Stimulated activated effector memory CD8-positive, alpha-beta T cell treated with anti-CD3 and anti-CD28 coated beads, Interleukin-12 subunit alpha, Interleukin-12 subunit beta, amount 100 ng/mL, for 72 hours (primary cell): ENCODE data around the gene PXDN.

Experiments
- ATAC-seq: fragments of 150-1000 bp; cut with Tn5 transposase; 2 replicates; pipeline ENCODE4 v1.10.0; 2021
- DNase-seq, 2 donors: peaks; one replicate each; pipeline ENCODE4 v3.0.0; 2021 to 2022; ENCODE audit warnings: low spot score in 2 of 2
- H3K27ac Mint-ChIP-seq: one replicate; pipeline ENCODE4 v1.8.0; 2022; ENCODE audit warnings: mild to moderate bottlenecking, mixed read lengths
- H3K36me3 Mint-ChIP-seq: one replicate; pipeline ENCODE4 v1.8.0; 2022; ENCODE audit warnings: mild to moderate bottlenecking, mixed read lengths
- H3K4me1 Mint-ChIP-seq: one replicate; pipeline ENCODE4 v1.8.0; 2022; ENCODE audit warnings: mixed read lengths
- H3K4me3 Mint-ChIP-seq: one replicate; pipeline ENCODE4 v1.8.0; 2022; ENCODE audit warnings: mild to moderate bottlenecking, mixed read lengths
- H3K9me3 Mint-ChIP-seq: one replicate; pipeline ENCODE4 v1.8.0; 2022; ENCODE audit warnings: mixed read lengths

Gene PXDN

DNA sequence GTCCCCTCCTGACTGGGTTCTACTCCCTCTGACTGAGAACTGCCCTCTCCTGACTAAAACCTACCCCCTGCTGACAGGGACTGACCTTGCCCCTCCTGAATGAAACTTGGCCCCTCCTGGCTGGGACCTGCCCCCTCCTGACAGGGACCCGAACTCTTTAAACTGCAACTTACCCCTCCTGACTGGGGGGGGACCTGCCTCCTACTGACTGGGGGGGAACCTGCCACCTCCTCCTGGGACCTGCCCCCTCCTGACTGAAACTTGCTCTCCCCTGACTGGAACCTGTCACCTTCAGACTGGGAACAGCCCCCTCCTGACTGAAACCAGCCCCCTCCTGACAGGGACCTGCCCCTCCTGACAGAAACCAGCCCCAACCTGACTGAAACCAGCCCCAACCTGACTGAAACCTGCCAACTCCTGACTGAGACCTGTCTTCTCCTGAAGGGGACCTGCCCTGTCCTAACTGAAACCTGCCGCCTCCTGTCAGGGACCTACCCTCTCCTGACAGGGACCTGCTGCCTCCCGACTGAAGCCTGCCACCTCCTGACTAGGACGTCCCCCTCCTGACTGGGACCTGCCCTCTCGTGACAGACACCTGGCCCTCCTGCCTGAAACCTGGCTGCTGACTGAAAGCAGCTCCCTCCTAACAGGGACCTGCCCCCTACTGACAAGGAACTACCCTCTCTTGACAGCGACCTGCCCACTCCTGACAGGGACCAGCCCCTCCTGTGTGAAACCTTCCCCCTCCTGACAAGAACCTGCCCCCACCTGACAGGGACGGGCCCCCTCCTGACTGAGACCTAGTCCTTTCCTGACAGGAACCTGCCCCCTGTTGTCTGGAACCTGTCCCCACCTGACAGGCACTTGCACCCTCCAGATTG is 87.1 kb downstream of the PXDN start:
- DNase-seq (no peak), ATAC-seq (peak; percentile 29)
- H3K36me3 Mint-ChIP-seq = no peaks in the 10 kb centered on the region
- H3K27ac Mint-ChIP-seq = no peak overlapping the region
- no peaks in the 10 kb centered on the region for H3K4me1 Mint-ChIP-seq
- no peaks in the 10 kb centered on the region for H3K9me3 Mint-ChIP-seq
- H3K4me3 Mint-ChIP-seq = no peak overlapping the region

DNA sequence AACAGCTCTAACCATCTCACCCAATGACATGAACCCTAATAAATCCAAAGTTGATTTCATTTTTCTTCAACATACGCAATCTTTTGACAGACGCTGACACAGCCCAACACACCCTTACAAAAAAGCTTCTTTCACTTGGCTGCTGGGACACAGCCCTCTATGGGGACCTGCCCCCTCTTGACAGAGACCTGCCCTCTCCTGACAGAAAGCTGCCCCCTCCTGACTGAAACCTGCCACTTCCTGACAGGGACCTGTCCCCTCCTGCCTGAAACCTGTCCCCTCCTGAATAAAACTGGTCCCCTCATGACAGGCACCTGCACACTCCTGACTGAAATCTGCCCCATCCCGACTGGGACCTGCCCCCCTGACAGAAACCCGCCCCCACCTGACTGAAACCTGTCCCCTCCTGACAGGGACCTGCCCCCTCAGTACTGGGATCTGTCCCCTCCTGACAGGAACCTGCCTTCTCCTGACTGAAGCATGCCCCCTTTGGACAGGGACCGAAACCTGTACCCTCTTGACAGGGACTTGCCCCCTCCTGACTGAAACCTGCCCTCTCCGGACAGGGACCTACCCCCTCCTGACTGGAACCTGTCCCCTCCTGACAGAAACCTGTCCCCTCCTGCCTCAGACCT is 87.9 kb downstream of the PXDN start:
- Mint-ChIP-seq H3K4me3 (no peak overlapping the region), H3K9me3 (no peaks in the 10 kb centered on the region), H3K4me1 (no peaks in the 10 kb centered on the region), H3K27ac (no peak overlapping the region), H3K36me3 (no peaks in the 10 kb centered on the region)
- no peak for DNase-seq
- no peak for ATAC-seq

DNA sequence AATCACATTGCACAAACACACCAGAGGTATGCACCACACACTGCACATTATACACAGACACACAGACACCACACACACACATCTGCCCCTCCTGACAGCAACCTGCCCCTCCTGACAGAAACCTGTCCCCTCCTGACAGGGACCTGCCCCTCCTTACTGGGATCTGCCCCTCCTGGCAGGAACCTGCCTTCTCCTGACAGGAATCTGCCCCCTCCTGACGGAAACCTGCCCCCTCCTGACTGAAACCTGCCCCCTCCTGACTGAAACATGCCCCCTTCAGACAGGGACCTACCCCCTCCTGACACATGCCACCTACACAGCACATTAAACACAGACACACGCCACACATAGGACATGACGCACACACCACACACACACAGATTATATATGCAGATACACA is 88.9 kb downstream of the PXDN start:
- no peak for DNase-seq
- Mint-ChIP-seq H3K36me3 (no peaks in the 10 kb centered on the region), H3K27ac (no peak overlapping the region), H3K4me3 (no peak overlapping the region), H3K4me1 (no peaks in the 10 kb centered on the region), H3K9me3 (peaks cover 2% of the 10 kb centered on the region)
- no peak for ATAC-seq

DNA sequence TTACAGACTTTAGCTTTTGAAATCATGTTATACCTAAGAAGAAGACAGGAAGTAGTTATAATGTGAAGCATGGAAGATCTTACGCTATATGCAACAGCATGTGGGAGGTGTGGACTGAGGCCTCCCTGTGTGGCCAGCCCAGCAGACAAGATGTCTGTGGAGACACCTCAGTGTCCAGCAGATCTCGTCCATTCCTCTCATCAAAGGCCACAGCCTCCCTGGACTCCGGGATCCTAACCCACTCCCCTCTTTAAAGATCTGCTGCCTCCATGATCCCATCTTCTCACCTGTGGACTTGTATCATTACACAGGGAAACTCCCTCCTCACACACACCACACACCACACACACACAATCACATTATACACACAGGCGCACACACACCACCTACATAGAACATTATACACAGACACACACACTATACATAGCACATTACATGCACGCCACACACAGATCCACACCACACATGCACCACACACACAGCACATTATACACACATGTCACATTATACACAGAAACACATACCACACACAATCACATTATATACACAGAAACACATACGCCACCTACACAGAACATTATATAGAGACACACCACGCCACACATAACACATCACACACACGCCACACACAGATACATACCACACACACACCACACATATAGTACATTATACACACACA is 89.5 kb downstream of the PXDN start:
- Mint-ChIP-seq H3K9me3 (peaks cover 7% of the 10 kb centered on the region), H3K27ac (no peak overlapping the region), H3K4me3 (no peak overlapping the region), H3K4me1 (no peaks in the 10 kb centered on the region), H3K36me3 (no peaks in the 10 kb centered on the region)
- ATAC-seq (no peak), DNase-seq (no peak)

DNA sequence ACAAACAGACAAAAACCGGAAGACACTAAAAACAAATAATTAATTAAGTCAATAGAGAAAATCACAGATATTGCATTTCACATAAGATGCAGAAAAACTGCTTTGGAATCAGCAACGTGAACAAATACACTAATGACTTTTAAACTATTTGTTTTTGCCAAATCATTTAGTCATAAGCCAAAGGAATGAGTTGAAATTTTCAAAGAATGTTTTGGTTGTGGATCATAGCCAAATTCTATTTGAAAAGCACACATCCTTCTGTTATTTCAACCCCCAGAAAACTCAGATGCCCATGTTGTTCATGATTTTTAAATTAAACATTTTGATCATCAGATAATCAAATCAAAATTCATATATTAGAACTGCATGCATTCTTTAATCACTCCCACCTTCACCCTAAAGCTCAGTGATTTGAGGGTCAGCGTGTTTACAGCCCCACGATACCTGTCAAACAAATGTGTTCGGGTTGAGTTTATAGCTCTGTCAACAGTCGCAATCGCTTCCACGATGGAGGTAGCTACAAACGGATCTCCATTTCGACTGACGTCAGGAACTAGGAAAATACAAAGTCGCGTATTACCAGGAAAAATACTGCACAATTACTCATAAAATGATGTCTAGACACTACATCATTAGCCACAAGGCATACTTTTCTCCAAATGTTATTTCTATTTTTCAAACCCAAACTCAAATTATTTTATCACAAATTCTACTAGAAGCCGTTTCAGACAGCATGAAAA is 90.2 kb downstream of the PXDN start:
- DNase-seq = no peak
- H3K4me1 Mint-ChIP-seq = no peaks in the 10 kb centered on the region
- no peak overlapping the region for H3K4me3 Mint-ChIP-seq
- no peak for ATAC-seq
- H3K27ac Mint-ChIP-seq = no peak overlapping the region
- peaks cover 9% of the 10 kb centered on the region for H3K9me3 Mint-ChIP-seq
- H3K36me3 Mint-ChIP-seq = no peaks in the 10 kb centered on the region

DNA sequence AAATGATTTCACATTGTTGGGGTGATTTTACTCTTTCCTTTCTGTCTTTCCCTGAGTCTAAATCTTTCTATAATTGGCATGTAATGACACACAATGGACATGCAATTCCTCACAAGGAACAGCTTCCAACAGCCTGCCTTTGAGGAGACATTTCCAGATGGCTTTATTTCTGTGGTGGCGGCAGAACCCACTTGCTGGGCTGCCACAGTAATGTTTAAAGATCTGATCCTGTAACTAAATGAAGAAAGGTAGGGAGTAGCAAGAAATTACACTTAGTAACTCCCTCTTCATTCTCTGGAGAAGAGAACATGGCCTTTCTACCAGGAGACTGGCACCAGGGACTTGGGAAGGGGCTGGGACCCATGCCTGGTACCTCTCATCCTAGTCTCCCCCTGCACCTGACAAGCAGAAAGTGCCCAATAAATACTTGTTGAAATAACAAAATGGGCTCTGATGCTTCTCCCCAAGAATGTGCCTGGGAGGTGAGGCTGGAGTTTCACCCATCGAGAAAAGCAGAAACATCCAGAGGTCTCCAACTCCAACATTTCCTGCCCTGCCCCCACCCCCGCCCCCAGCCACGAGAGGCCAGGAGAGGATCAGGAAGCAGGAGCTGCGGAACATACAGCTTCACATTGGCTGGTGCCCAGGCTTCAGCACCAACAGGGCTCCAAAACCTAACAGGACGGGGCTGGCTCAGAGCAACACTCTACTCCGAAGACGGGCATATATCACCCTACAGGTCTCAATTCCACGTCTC is 92.1 kb downstream of the PXDN start:
- no peak for ATAC-seq
- H3K27ac Mint-ChIP-seq = no peak overlapping the region
- H3K4me3 Mint-ChIP-seq = no peak overlapping the region
- peaks cover 12% of the 10 kb centered on the region for H3K9me3 Mint-ChIP-seq
- no peaks in the 10 kb centered on the region for H3K4me1 Mint-ChIP-seq
- DNase-seq = no peak
- no peaks in the 10 kb centered on the region for H3K36me3 Mint-ChIP-seq

DNA sequence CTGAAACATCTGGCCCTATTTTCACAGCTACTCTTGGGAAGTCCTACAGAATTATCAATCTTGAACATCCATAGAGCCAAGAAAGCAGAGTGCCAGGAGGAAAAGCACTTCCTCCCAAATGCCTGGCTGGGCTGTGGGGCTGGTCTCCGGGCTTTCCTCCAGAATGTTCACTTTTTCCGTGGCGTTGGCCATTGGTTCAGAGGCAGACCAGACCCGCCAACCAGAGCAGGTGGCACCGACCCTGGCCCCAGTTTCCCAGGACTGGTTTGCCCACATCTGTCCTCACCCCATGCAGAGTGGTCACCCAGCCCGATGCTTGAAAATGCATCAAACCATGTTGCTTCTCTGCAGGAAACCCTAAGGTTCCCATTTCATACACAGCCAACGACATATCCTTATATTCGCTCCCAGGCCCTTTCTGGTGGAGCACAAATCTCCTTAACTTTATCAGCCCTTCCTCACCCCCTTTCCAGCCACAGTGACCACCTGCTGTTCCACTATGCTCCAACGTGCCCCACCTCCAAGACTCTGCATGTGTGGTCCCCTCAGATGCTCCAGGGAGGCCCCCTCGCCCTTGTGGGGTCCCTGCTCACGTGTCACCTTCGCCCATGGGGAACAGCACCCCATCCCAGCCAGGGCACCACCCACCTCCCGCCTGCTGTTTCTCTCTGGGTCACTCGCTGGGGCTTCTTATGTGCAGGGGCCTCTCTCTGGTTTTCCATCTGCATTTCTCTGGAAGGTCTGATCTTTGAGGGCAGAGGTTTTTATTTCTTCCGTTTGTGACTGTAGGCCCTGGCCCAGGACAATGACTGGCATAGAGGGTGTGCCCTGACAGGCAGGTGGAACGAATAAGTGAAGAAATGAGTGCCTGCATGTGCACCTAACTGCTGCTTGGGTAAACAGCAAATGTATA is 92.9 kb downstream of the PXDN start:
- no peak overlapping the region for H3K4me3 Mint-ChIP-seq
- H3K4me1 Mint-ChIP-seq = no peaks in the 10 kb centered on the region
- H3K9me3 Mint-ChIP-seq = peaks cover 12% of the 10 kb centered on the region
- DNase-seq = no peak
- no peaks in the 10 kb centered on the region for H3K36me3 Mint-ChIP-seq
- H3K27ac Mint-ChIP-seq = no peak overlapping the region
- no peak for ATAC-seq

DNA sequence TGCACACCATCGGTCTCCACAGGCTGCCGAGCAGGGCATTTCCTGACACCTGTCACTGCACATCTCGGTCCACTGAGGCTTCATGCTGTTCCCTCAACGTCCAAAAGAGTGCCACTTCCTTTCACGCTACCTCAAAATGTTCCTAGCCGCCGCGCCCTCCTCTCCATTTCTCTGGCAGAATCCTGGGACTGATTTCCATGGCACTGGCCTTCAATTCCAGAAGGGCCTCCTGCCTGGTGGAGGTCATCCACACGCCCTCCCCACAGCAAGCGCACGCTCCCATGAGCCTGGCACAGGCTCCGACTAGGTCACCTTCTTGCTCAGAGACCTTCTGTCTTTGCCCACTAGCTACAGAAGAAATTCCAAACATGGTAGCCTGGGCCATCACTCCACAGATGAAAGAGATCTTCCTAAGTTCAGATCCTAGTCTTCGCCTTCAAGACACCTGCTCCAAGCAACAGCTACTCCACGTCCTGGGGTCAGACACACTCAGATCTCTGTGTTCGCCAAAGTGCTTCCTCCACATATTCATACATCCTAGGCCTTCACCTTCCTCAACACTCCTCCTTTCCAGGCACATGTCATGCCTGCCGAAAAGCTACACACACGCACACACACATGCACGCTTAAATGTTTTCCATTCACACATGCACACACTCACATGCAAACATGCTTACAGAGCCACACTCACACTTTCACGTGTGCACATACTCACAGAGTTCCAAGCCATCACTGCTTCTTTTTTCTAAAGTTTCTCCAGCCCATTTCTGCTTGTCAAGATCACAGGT is 94.0 kb downstream of the PXDN start:
- ATAC-seq (no peak), DNase-seq (no peak)
- H3K27ac Mint-ChIP-seq = no peak overlapping the region
- H3K36me3 Mint-ChIP-seq = no peaks in the 10 kb centered on the region
- H3K4me3 Mint-ChIP-seq = no peak overlapping the region
- H3K4me1 Mint-ChIP-seq = no peaks in the 10 kb centered on the region
- peaks cover 12% of the 10 kb centered on the region for H3K9me3 Mint-ChIP-seq

DNA sequence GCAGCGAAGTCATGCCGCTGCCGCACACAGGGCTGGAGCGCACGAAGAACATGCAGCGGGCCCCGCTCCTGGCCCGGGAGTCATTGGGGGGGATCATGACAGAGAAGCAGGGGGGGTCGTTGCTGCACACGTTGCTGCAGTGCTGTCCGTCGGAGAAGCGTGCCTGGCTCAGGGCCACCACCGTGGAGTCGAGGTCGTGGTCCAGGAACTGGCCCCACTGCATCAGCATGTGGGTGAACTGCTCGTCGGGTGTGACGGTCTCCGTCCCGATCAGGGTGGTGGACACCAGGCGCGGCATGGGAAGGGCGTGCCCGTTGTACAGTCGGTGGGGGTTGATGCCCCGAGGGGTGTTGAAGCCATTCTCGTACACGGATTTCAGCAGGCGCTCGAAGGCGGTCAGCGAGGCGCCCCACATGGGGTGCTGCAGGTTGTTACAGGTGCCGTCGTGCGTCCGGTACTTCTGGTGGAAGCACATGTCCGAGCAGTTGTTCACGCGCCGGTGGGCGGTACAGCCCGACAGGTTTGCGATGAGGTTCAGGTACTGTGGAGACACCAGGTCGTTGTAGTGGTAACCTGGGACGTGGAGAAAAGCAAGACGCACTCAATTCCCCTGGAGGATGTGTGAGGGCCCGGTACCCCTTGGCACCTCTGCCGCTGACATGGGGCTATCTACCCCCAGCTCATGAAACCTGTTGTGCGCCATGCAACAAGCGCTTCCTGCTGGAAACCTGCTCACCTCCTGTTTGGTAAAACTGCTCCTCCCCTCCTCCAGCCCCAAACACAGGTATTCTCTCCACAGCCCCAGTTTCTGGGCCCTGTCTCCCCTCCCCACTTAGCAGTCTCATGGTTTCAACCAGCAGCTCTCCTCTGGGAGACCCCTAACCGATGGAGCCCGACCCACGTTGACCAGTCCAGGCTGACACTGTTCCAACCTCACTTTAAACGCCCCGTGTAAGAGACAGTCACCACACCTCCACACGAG is 94.9 kb downstream of the PXDN start:
- ATAC-seq (no peak), DNase-seq (no peak)
- no peak overlapping the region for H3K27ac Mint-ChIP-seq
- no peaks in the 10 kb centered on the region for H3K36me3 Mint-ChIP-seq
- H3K4me3 Mint-ChIP-seq = no peak overlapping the region
- H3K9me3 Mint-ChIP-seq = peaks cover 12% of the 10 kb centered on the region
- no peaks in the 10 kb centered on the region for H3K4me1 Mint-ChIP-seq

DNA sequence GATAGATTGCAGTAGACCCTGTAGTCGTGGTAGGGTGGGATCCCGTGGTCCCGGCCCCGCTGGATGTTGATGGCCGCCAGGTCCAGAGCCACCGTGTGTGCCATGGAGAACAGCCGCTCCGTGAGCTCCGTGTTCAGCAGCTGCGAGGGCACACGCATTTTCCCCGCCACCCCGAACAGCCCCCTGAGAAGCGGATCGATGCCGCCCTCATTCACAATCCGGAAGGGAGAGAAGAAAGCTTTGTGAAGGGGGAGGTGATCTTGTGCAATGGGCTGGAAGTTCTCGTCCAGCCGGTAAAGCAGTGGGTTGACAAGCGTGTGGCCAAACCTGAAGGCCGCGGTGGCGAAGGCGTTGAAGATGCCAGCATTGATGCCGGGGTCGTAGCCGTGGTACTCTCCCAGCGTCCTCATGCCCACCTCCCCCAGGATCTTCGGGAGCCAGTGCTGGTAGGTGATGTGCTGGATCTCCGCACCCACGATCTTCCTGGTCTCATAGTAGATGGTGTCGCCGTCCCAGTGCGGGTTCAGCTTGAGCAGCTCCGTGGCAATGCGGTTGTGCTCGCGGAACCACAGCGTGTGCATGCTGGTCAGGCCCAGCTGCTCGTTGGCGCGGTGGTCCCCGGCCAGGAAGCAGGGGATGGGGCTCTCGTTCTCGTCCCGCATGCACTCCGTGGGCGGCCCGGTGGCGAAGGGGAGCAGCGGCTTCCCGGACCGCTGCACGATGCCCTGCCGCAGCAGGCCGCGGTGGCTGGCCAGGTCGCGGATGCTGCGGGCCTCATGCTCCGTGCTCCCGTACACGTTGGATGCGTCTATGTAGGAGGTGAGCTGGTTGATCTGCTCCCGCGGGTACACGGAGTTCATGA is 95.8 kb downstream of the PXDN start:
- DNase-seq = no peak
- H3K4me1 Mint-ChIP-seq = no peaks in the 10 kb centered on the region
- peaks cover 12% of the 10 kb centered on the region for H3K9me3 Mint-ChIP-seq
- no peak overlapping the region for H3K4me3 Mint-ChIP-seq
- no peaks in the 10 kb centered on the region for H3K36me3 Mint-ChIP-seq
- H3K27ac Mint-ChIP-seq = no peak overlapping the region
- ATAC-seq = no peak

DNA sequence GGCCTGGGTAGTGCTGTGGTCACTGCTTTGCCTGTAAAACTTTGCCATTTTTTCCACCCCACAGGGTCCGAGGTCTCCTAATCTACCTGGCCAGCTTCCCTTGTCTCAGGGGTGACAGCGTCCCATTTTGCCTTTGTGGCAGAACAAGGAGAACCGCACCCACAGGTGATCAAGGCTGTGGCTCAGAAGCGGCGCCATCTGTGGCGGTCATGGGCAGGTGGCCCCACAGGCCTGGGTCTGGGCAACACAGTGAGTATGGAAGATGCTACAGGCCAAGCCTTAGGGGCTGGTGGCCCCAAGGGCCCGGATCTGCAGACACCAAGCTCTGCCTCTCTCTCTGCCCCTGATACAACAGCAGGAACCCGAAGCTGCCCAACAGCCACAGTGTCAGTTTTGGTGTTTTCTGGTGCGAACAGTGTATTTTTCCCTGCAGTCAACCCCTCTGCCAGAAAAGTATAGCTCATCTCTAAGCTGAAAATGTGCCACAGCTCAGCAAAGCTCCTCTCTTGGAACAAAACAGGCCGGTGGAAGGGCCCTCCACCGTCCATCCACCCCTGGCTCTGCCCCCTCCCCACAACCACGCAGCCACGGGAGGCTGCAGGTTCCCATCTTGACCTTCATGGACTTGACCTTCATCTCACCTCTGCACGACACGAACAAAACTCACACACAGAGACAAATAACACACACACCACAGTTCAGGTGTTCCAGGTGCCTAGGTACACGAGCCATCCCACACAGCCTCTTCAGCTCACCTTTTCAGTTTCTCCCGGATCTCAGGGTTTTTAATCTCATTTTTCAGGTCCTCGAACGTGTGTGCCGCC is 96.7 kb downstream of the PXDN start:
- Mint-ChIP-seq H3K9me3 (peaks cover 12% of the 10 kb centered on the region), H3K36me3 (no peaks in the 10 kb centered on the region), H3K27ac (no peak overlapping the region), H3K4me3 (no peak overlapping the region), H3K4me1 (no peaks in the 10 kb centered on the region)
- DNase-seq (no peak), ATAC-seq (no peak)
